Hepatic stellate cell (primary cell): ENCODE measurements around the gene FBN2.

Source experiments
- DNase-seq: peaks from one replicate; pipeline ENCODE4 v3.0.0; 2011; ENCODE audit warnings: low spot score

Gene FBN2

DNA sequence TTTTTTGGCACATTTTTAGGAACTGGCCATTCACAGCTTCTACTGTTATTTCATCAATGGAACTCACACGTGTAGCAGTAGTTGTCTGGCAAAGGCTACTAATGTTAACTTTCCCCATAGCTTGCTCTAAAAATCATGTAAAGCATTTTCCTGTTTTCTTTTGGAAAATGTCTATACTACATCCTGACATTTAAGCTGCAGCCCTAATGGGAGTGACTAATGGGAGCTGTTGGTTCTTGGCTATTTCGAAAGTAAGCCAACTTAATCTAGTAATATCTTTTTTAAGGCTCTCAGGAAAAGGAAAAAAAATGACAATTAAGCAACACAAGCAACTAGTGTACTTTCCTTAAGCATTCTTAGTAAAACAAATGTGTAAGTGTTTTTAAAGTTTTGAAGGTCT is 285.3 kb downstream of the FBN2 start:
- DNase-seq = no peak

DNA sequence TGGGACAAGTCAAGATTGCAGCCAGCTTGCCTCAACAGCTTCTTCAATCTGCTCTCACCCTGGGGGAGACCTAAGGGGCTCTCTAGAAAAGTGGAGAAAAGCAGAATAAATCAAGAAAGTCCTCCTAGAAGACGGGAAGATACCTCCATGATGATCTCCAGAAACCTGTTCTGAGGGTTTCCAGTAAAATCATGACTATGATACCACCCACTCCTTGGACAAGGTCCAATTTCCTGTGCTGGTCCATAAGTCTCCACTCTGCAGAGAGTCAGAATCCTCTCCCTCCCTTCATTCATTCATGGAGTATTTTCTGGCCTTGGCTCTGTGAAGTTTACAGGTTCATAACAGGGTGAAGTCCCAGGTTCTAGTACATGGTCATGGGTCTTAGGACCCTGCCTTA is 285.8 kb downstream of the FBN2 start:
- no peak for DNase-seq

GRCh38 chr5:128245974-128246373 is 292.1 kb downstream of the FBN2 start:
- no peak for DNase-seq

- no peak for DNase-seq
Observed at GRCh38 chr5:128243958-128244582, 294.0 kb downstream of the FBN2 start.

- DNase-seq = no peak
Observed at GRCh38 chr5:128241051-128241695, 296.9 kb downstream of the FBN2 start.

DNA sequence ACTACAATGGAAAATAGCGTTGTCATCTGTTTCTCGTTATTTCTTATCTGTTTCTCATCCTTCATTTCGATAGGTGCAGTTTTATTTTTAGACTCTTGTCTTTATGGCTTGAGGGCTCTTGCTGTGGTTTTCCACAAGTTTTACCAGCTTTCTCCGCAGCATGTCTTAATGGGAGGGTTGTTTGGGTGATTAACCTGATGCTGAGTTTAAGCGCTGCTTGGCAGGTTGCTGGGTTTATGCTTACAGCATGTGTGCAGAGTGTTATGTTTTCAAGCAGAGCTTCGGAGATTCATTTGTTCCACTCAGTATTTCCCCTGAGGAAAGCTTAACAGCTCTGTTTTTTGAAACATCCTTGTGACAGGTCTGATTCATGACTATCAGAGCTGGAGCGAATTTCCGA is 300.5 kb downstream of the FBN2 start:
- DNase-seq = no peak

GRCh38 chr5:128237000-128237399 is 301.0 kb downstream of the FBN2 start:
- DNase-seq = no peak

GRCh38 chr5:128236334-128236733 is 301.7 kb downstream of the FBN2 start:
- DNase-seq = no peak

DNA sequence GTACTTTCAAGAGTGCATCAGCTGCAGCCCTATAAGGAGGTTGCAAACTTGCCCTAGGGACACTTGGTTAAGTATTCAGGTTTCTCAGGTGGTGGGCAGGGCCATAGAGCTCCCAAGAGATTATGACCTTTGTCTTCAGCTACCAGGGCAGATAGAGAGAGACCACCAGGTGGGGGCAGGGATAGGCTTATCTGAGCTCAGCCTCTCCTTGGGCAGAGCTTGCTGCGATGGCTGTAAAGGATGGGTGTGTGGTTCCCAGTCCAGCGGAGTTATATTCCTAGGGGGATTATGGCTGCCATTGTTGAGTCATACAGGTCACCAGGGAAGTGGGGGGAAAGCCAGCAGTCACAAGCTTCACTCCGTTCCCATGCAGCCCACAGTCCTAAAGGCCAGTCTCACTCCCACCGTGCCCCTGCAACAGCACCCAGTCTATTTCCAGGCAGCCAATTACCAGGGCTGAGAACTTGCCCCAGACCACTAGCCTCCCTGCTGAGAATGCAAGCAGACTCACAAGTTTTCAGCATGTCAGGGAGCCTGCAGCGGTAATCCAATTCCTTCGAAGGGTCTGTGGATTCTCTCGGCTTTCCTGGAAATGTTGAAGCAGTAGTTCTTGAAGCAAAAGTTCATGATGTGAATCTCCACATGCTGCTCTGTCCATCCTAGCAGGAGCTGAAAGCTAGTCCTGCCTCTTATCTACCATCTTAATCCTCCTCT is 303.0 kb downstream of the FBN2 start:
- no peak for DNase-seq

DNA sequence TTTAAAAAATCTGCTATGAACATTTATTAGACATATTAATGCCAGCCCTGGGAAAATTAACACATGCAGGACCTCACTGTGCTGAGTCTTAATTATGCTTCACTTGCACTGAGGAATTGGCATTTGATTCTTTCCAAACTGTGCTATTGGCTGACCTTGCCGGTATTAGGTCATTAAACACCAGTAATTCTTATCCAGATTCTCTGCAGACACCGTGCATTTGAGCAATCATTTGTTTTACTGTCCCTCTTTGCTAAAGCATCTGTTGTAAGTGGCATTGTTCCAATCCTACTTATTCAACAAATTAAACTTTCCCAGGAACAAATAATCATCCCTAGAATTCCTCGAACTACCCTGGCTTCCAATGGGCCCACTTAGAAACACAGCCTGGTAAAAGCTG is 309.5 kb downstream of the FBN2 start:
- no peak for DNase-seq

- DNase-seq = no peak
Observed at GRCh38 chr5:128228008-128228407, 310.0 kb downstream of the FBN2 start.

GRCh38 chr5:128225245-128226030 is 312.6 kb downstream of the FBN2 start:
- DNase-seq = no peak

DNA sequence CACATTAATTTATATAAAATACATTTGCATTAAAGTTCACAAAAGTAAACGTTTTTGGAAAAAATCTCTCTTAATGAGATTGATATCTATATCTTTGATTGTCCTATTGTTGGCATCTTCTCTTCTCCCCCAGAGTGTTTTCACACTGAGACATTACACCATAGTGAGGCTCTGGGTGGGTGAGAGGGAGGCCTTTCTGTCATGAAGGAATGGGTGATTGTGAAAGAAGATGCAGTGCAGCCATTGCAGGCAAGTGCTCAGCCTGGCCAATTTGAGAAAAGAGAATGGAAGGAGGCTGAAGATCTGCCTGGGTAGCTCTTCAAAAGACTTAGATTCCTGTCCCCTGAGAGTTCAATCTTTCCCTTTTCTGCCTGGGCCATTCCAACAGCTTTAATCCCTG is 313.7 kb downstream of the FBN2 start:
- no peak for DNase-seq

DNA sequence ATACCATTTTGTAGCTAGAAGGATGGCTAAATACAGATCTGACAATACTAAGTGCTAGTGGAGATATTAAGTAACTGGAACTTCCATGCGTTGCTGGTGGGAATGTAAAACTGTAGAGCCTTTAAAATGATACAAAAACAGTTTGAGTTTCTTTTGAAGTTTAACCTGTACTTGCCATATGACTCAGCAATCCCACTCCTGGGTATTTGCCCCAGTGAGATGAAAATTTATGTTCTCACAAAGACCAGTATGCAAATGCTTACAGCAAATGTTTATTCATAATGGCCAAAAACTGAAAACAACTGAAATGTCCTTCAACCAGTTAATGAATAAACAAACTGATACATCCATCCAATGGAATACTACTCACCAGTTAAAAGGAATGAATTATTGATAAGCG is 317.2 kb downstream of the FBN2 start:
- DNase-seq = no peak

GRCh38 chr5:128216860-128217531 is 321.0 kb downstream of the FBN2 start:
- no peak for DNase-seq

GRCh38 chr5:128216285-128216684 is 321.8 kb downstream of the FBN2 start:
- no peak for DNase-seq

GRCh38 chr5:128213833-128214232 is 324.2 kb downstream of the FBN2 start:
- DNase-seq = no peak

- DNase-seq = no peak
Observed at GRCh38 chr5:128213340-128213739, 324.7 kb downstream of the FBN2 start.

DNA sequence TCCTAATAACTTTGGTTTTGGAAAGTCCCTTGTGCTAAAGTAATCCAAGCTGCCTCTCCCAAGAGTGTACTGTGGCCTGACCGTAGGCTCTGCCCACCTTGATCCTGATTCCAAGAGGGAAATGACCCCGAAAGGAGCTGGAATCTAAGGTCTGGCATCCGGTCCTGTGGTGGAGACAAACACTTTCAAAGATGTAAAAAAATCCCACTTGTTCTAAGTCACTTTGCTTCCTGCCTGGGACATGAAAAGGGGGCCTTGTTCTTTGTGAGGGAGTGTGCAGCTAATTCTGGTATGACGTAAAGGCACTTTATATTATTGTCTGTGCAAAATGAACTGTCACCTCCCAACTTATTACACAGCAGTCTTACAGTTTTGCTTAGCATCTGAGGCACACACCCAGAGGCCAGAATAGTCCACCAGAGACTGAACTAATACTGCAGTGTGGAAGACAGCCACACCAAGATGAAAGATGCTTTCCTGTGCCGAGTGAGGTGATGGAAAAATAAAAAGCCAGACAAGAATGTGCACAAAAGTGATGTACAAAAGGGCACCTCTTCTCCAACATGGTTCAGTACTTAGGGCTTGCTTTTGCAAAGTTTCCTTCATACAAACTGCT is 325.7 kb downstream of the FBN2 start:
- DNase-seq = no peak

DNA sequence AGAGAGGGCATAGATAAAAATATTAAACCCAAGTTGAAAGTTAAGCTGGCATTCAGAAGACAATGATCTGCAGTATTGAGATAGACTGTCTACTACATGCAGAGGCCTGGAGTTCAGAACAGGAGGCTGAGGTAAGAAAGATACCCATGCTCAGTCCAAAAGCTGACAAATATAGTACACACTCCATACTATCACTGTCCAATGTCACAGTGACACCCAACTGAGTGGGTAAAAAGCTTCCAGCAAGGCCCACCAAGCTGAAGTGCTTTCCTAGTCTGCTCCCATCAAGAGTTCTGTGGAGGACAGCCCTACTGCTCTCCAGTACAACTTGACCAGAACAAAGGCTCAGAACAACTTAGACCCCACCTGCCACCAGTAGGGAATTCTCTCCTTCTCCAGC is 329.6 kb downstream of the FBN2 start:
- DNase-seq = no peak
